HK-2 (cell line): ENCODE data around the gene COBL.

Experiments used
- DNase-seq: peaks from one replicate; pipeline ENCODE4 v3.0.0-alpha.2; 2018; ENCODE audit not compliant: unreplicated experiment

COBL gene

GRCh38 chr7:51316666-51317581 is at the start of gene COBL:
TSS of gene COBL (minus strand) at chr7:51316809. CDS start at chr7:51316633, 176 bp downstream.
- DNase-seq = no peak

- DNase-seq = no peak
Measured at GRCh38 chr7:51366172-51366728, 49.6 kb upstream of the COBL start.

- DNase-seq = no peak
Measured at GRCh38 chr7:51357821-51358220, 41.2 kb upstream of the COBL start.

DNA sequence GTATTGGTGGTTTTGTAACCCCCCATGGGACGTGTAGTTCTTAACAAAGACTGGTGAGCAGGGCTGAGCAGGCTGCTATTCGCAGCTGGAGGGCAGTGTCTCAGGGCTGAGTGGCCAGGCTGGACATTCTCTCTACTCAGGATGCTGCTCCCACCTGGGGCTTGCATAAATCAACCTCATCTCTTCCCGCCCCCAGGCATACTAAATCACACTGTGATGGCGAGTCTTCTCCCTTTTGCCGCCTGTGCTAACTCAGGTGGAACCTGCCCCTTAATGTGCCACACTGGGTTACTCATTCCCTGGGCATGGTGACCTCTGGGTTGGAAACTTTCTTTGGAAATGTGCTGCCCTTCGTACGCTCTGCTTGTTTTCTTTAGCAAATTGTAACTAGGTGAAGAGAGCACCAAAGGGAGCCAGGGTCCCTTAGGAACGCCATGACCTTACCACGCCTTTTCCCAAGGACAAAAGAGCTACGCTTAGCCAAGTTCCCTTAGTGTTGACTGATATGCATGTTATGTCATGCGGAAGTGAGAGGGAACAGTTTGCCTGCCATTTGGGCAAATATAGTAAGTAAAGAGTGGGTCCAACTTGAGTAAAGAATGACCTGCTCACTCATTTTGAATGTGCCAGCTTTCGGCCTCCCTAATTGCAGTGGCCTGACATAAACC is 40.4 kb upstream of the COBL start:
- no peak for DNase-seq

GRCh38 chr7:51354897-51355296 is 38.3 kb upstream of the COBL start:
- no peak for DNase-seq

DNA sequence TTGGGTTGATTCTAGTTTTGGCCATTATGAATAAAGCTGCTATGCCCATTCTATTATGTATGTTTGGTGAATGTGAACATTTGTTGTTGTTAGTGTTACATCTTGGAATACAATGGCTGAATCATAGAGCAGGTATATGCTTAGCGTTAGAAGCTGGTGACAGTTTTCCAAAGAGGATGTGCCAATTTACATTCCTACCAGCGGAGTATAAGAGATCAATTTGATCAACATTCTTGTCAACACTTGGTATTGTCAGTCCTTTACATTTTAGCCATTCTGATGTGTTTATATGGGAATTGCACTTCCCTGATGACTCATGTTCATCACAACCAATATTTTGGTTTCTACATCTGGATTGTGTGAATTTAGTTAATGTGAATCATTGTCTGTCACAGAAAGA is 37.8 kb upstream of the COBL start:
- no peak for DNase-seq

- DNase-seq = no peak
Measured at GRCh38 chr7:51352174-51353100, 35.8 kb upstream of the COBL start.

DNA sequence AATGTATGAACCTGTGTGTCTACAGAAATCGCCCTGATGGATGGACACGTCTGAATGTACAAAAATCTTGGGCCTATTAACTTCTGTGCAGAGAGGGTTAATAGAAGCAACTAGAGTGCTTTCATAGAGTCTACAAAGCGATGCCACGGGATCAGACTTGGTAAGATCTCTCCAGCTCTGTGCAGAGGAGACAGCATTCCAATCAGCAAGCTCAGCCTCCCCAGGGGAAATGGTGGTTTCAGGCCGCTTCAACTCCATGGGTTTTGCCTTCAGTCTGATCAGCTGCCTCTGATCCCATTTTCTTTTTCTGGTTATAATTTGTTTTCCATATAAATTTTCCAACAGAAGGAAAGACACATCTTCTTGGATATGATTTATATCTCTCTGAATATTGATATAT is 35.1 kb upstream of the COBL start:
- no peak for DNase-seq

DNA sequence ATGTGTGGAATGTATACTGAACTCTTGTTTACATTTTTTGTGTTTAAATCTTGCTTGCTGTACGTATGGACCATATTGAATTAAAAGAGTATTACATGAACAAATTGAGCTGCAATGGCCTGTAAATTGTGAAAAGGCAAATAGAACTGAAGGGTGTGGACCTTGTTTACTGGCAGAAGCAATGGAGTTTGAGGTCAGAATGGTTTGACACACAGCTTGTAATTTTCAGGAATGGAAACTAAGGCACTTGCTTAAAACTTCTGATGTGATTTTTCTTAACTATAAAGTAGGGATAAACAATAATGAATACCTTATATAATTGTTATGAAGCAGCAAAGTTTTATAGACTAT is 33.9 kb upstream of the COBL start:
- DNase-seq = no peak

DNA sequence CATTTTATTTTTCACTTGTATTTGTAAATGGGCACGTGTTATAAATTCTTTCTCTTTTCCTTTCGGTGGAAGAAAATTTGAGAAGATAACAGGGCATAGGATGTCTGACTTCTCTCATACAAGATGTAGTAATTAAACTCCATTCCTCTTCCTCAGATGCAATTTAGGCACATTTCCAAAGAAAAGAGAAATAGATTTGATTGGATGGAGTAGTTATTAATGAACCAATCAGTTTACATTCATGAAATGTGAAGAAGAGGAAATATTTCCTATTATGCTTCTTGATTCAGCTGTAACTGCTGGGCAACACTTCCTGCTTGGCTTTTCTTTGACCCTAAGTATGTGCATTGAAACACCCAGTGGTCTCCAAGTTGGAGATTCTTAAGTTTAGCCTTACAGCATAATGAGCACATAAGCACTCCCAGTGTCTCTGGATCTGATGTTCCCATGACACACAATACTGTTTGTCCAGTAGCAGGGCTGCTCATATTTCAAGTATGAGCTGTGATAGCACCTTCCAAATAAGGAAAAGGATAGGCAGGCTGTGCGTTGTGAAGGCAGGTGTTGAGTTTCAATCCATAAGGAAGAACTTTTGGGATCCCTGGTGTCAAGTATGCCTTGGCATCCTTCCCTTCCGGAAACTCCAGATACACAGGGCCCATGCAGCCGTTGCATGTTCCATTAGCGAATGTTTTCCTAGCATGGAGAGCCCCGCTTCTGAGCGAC is 33.4 kb upstream of the COBL start:
- DNase-seq = no peak

DNA sequence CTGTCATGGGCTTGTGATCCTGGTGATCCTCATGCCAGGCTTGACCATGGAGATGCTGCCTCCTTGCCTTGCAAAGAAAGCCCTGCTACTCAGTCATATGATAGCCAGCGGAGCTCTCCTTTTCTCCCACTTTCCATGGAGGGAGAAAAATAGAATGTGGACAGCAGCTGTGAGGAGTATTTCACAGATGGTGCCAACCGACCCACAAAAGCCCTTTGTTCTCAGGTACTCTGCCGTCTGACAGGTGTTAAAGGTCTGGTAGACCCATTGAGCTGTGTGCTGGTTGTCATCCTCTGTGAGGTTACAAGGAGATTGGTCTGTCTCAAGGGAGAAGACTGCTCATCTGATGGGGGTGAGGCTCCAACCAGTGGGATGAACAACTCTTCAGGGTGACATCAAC is 29.5 kb upstream of the COBL start:
- no peak for DNase-seq

GRCh38 chr7:51344406-51345138 is 28.0 kb upstream of the COBL start:
- no peak for DNase-seq

DNA sequence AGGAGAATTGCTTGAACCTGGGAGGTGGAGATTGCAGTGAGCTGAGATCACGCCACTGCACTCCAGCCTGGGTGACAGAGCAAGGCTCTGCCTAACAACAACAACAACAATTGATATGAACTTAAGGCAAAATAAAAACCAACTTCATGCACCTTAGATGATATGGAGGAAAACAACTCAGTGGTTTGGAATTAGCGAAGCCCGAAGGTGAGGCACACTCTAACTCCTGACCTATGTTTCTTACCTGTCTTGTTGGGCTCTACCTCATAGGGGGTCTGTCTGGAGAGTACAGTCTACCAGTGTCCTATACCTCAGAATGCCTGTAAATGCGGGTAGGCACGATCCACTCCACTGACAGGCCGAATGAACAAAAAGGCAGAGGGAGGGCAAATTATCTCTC is 24.3 kb upstream of the COBL start:
- DNase-seq = no peak

- no peak for DNase-seq
Measured at GRCh38 chr7:51340029-51340838, 23.6 kb upstream of the COBL start.

DNA sequence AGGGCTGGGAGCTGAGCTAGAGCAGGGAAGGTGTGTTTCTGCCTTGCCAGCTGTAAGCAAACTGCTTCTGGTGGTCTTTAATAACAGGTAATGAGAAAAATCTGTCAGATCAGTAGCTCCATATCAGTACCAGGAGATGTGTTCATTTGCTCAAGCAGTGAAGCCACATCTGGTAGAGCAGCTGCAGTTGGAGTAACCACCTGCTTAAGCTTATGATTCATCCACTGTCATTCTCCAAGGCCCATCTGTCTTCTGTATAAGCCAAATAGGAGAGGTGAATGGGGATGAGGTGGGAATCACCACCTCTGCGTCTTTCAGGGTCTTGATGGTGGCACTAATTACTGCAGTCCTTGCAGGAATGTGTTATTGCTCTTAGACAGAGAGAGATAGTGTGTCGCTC is 18.4 kb upstream of the COBL start:
- DNase-seq = no peak

GRCh38 chr7:51329696-51330263 is 13.2 kb upstream of the COBL start:
- DNase-seq = no peak

DNA sequence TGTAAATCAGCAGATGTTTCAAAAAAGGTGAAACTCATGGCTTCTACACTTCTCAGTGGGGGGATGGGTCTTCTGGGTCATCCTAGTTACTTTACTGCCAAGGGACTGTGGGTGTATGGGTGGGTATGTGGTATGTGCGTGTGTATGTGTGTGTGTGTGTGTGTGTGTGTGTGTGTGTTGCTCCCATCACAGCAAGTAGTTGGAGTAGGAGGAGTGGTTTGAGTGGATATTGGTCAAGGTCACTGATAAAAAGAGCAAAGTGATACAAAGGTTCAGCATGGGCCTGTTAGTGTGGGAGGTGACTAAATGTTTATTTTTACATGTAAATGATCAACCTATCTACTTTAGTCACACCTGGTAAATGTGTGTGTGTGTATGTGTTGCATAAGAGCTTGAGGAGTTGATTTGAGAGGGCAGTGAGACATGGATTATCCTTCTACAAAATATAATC is 11.8 kb upstream of the COBL start:
- DNase-seq = no peak

GRCh38 chr7:51327287-51327717 is 10.7 kb upstream of the COBL start:
- DNase-seq = no peak

DNA sequence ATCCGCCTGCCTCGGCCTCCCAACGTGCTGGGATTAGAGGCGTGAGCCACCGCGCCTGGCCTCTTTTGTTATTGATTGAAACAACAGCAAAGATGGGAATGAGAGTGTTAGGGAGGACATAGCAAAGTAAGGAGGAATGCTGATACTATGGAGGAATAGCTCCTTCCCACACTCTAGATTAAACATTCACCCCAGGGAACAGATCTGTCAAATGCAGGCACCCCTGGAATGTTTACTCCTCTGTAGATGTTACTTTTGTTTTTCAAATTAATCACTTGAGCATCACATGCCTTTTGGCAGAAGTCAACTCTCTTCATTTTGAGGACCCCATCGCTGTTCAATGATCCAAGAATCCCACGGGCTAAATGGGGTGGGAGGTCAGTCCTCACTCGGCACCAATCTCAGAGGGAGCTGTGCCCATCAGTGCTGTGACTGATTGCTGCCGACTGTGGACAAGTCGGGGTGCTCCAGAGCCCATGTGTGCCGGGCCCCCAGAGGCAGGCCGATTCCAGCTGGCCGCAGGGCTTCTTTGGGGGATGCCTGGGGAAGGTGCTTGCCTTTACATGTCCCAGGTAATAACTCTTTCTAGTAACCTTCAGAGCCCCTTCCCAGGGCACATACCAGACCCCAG is 10.2 kb upstream of the COBL start:
- DNase-seq = no peak
